H9 (cell line): ENCODE measurements around the gene STXBP5L. TPM values are rescaled to one million over a fixed set of nuclear protein-coding genes. Genes with fewer than 3 reads are reported as not detected.

Source experiments
- DNase-seq: peaks from one replicate; pipeline ENCODE4 v3.0.0-alpha.2; 2017
- H2AFZ ChIP-seq: one replicate; pipeline ENCODE4 v1.6.1; 2013; ENCODE audit warnings: mild to moderate bottlenecking, low read length, control low read depth, moderate library complexity
- H2AK5ac ChIP-seq: 2 replicates; pipeline ENCODE4 v1.6.1; 2013; ENCODE audit warnings: low read length, control low read depth, mixed read lengths; ENCODE audit not compliant: insufficient read length
- H2BK120ac ChIP-seq: one replicate; pipeline ENCODE4 v1.6.1; 2013; ENCODE audit warnings: low read depth, mild to moderate bottlenecking, low read length, control low read depth, inconsistent platforms; ENCODE audit not compliant: poor library complexity, severe bottlenecking
- H2BK12ac ChIP-seq: 2 replicates; pipeline ENCODE4 v1.6.1; 2013; ENCODE audit warnings: low read length, control low read depth, mixed read lengths, low read depth; ENCODE audit not compliant: insufficient read length
- H2BK15ac ChIP-seq: 2 replicates; pipeline ENCODE4 v1.6.1; 2013; ENCODE audit warnings: low read depth, low read length, control low read depth
- H2BK20ac ChIP-seq: one replicate; pipeline ENCODE4 v1.6.1; 2013; ENCODE audit warnings: low read depth, mild to moderate bottlenecking, low read length, control low read depth, inconsistent platforms; ENCODE audit not compliant: poor library complexity, severe bottlenecking
- H2BK5ac ChIP-seq: 2 replicates; pipeline ENCODE4 v1.6.1; 2013; ENCODE audit warnings: low read length, control low read depth, mixed read lengths; ENCODE audit not compliant: insufficient read length
- H3K14ac ChIP-seq: 2 replicates; pipeline ENCODE4 v1.6.1; 2013; ENCODE audit warnings: low read length, control low read depth; ENCODE audit not compliant: insufficient read depth
- H3K18ac ChIP-seq: 2 replicates; pipeline ENCODE4 v1.6.1; 2013; ENCODE audit warnings: low read depth, mild to moderate bottlenecking, mixed read lengths, low read length, control low read depth; ENCODE audit not compliant: insufficient read length
- H3K23ac ChIP-seq: 2 replicates; pipeline ENCODE4 v1.6.1; 2013; ENCODE audit warnings: low read length, control low read depth, mixed read lengths, low read depth; ENCODE audit not compliant: insufficient read length
- H3K23me2 ChIP-seq: 2 replicates; pipeline ENCODE4 v1.6.1; 2013; ENCODE audit warnings: low read depth, mild to moderate bottlenecking, mixed read lengths, low read length, control low read depth; ENCODE audit not compliant: insufficient read length, poor library complexity, severe bottlenecking
- H3K27ac ChIP-seq: 2 replicates; pipeline ENCODE4 v1.5.1; 2013; ENCODE audit warnings: low read length, control low read depth, mixed read lengths, low read depth; ENCODE audit not compliant: insufficient read length
- H3K27me3 ChIP-seq: 2 replicates; pipeline ENCODE4 v1.6.1; 2013; ENCODE audit warnings: low read length, control low read depth, inconsistent platforms; ENCODE audit not compliant: insufficient read depth
- H3K4ac ChIP-seq: 2 replicates; pipeline ENCODE4 v1.6.1; 2013; ENCODE audit warnings: low read depth, mild to moderate bottlenecking, control low read depth, inconsistent platforms, low read length, moderate library complexity
- H3K4me1 ChIP-seq: 2 replicates; pipeline ENCODE4 v1.6.1; 2013; ENCODE audit warnings: low read length, control low read depth, inconsistent platforms; ENCODE audit not compliant: insufficient read depth
- H3K4me2 ChIP-seq: 2 replicates; pipeline ENCODE4 v1.6.1; 2013; ENCODE audit warnings: low read length, control low read depth, mixed read lengths; ENCODE audit not compliant: insufficient read length, insufficient read depth
- H3K56ac ChIP-seq: 2 replicates; pipeline ENCODE4 v1.6.1; 2013; ENCODE audit warnings: low read depth, mild to moderate bottlenecking, mixed read lengths, low read length, control low read depth; ENCODE audit not compliant: insufficient read length
- H3K79me1 ChIP-seq: 2 replicates; pipeline ENCODE4 v1.6.1; 2013; ENCODE audit warnings: low read depth, mild to moderate bottlenecking, moderate library complexity, low read length, control low read depth, inconsistent platforms; ENCODE audit not compliant: insufficient read depth, poor library complexity, severe bottlenecking
- H3K79me2 ChIP-seq: 2 replicates; pipeline ENCODE4 v1.6.1; 2013; ENCODE audit warnings: low read length, control low read depth, inconsistent platforms; ENCODE audit not compliant: insufficient read depth
- H3K9ac ChIP-seq: 2 replicates; pipeline ENCODE4 v1.6.1; 2013; ENCODE audit warnings: low read length, control low read depth, mixed read lengths; ENCODE audit not compliant: insufficient read length; ENCODE audit errors: extremely low read depth
- H3K9me3 ChIP-seq: one replicate; pipeline ENCODE4 v1.6.1; 2013; ENCODE audit warnings: low read depth, low read length, inconsistent platforms; ENCODE audit not compliant: control insufficient read depth
- H3T11ph ChIP-seq: one replicate; pipeline ENCODE4 v1.6.1; 2013; ENCODE audit warnings: mild to moderate bottlenecking, low read length, control low read depth, inconsistent platforms
- H4K20me1 ChIP-seq: one replicate; pipeline ENCODE4 v1.6.1; 2013; ENCODE audit not compliant: control insufficient read depth, insufficient read length, insufficient read depth
- H4K5ac ChIP-seq: 2 replicates; pipeline ENCODE4 v1.6.1; 2013; ENCODE audit warnings: low read depth, mild to moderate bottlenecking, mixed read lengths, low read length, control low read depth; ENCODE audit not compliant: insufficient read length
- H4K8ac ChIP-seq: replicated peaks from 2 replicates; pipeline ENCODE4 v1.6.1; 2013; ENCODE audit warnings: low read length, control low read depth, mixed read lengths, low read depth; ENCODE audit not compliant: insufficient read length
- H4K91ac ChIP-seq: 2 replicates; pipeline ENCODE4 v1.6.1; 2013; ENCODE audit warnings: low read depth, mild to moderate bottlenecking, moderate library complexity, mixed read lengths, low read length, control low read depth; ENCODE audit not compliant: insufficient read length
- H3K27ac Mint-ChIP-seq, 3 experiments: 2 replicates in 2 of 3; 3 replicates in 1 of 3; pipeline ENCODE4 v1.8.0; 2020 to 2021; ENCODE audit warnings: mixed read lengths in 3 of 3, mild to moderate bottlenecking in 1 of 3, moderate library complexity in 1 of 3
- H3K27me3 Mint-ChIP-seq: 2 replicates; pipeline ENCODE4 v1.8.0; 2021; ENCODE audit warnings: low read depth, mild to moderate bottlenecking, moderate library complexity, mixed read lengths
- H3K36me3 Mint-ChIP-seq, 3 experiments: 2 replicates in 2 of 3; 3 replicates in 1 of 3; pipeline ENCODE4 v1.8.0; 2020 to 2021; ENCODE audit warnings: low read depth in 3 of 3, mixed read lengths in 3 of 3; ENCODE audit not compliant: insufficient read depth in 1 of 3
- H3K4me1 Mint-ChIP-seq, 2 experiments: 2 replicates each; pipeline ENCODE4 v1.8.0; 2020; ENCODE audit warnings: mixed read lengths in 2 of 2
- H3K4me3 Mint-ChIP-seq, 2 experiments: 2 replicates in 1 of 2; 3 replicates in 1 of 2; pipeline ENCODE4 v1.8.0; 2020 to 2021; ENCODE audit warnings: mild to moderate bottlenecking in 2 of 2, mixed read lengths in 2 of 2, moderate library complexity in 1 of 2
- H3K9me3 Mint-ChIP-seq, 2 experiments: 2 replicates in 1 of 2; 3 replicates in 1 of 2; pipeline ENCODE4 v1.8.0; 2020; ENCODE audit warnings: mild to moderate bottlenecking in 2 of 2, mixed read lengths in 2 of 2, moderate library complexity in 1 of 2
- CTCF ChIP-seq: fragments of 200-600 bp; sonication (generic); conservative IDR thresholded peaks from 3 replicates; pipeline ENCODE4 v1.8.0; 2021; ENCODE audit warnings: antibody characterized with exemption, mild to moderate bottlenecking
- WGBS: extraction: QIAGEN DNeasy Blood & Tissue Kit; methylation state at CpG from one replicate; pipeline ENCODE4 v1.1.7; 2013; ENCODE audit warnings: missing lambda C conversion rate, low lambda C conversion rate, mixed read lengths; ENCODE audit not compliant: insufficient read length; ENCODE audit errors: extremely low coverage; 5-methylcytosine and 5-hydroxymethylcytosine counted together
- total RNA-seq: library from RNA; stranded (reverse); gene quantifications from 2 replicates; pipeline ENCODE4 v1.2.1, GENCODE V29; 2021

Gene STXBP5L
- total RNA-seq, 1 experiment from 2014 or later, result 4.7 TPM

- Histone ChIP-seq H4K8ac (no peak overlapping the region), H4K20me1 (no peaks in the 10 kb centered on the region), H3K79me1 (no peaks in the 10 kb centered on the region), H3K9ac (no peak overlapping the region), H2BK20ac (no peak overlapping the region), H3K79me2 (no peaks in the 10 kb centered on the region), H3K56ac (no peak overlapping the region), H3K23ac (no peak overlapping the region), H2AK5ac (no peak overlapping the region), H4K91ac (no peak overlapping the region), H2BK5ac (no peak overlapping the region), H3K27ac (no peak overlapping the region), H3K14ac (no peak overlapping the region), H3K4me2 (no peak overlapping the region), H3K23me2 (no peaks in the 10 kb centered on the region), H2AFZ (no peak overlapping the region), H3K18ac (no peak overlapping the region), H3K4me1 (no peaks in the 10 kb centered on the region), H3K27me3 (no peaks in the 10 kb centered on the region), H2BK12ac (no peak overlapping the region), H2BK120ac (no peak overlapping the region), H3T11ph (no peak overlapping the region), H4K5ac (no peak overlapping the region), H3K4ac (no peak overlapping the region), H2BK15ac (no peak overlapping the region), H3K9me3 (no peaks in the 10 kb centered on the region)
- Mint-ChIP-seq H3K36me3 (peaks cover 26 to 56% (median 39%) of the 10 kb centered on the region in 3 experiments), H3K4me3 (no peak overlapping the region), H3K27me3 (no peaks in the 10 kb centered on the region), H3K27ac (no peak overlapping the region), H3K4me1 (no peaks in the 10 kb centered on the region), H3K9me3 (no peaks in the 10 kb centered on the region)
- no CpG with 5 or more reads among the region's 2 CpGs for WGBS
- TF ChIP-seq CTCF, result no peak
- no peak for DNase-seq
Observed at GRCh38 chr3:121467085-121467484, 559.1 kb downstream of the STXBP5L start.
